Measurements from ENCODE around the gene ZMYM2. TPM values are rescaled to one million over a fixed set of nuclear protein-coding genes. Genes with fewer than 3 reads are reported as not detected.

Gene ZMYM2
- total and polyA plus RNA-seq, 2 donors (not counting 3 experiments of a cell fraction or from before 2014, with no cell fraction given) = 14.7 to 75.3 TPM

- Histone ChIP-seq H3K9me1 (replicated peaks; ENCODE audit: control insufficient read depth, extremely low read depth, insufficient read depth, low read length) (no peaks in the 10 kb centered on the region), H3K4me1 (ENCODE audit: control insufficient read depth, extremely low read depth, insufficient read depth, low read length) (peaks cover 3% of the 10 kb centered on the region), H4K20me1 (replicated peaks; ENCODE audit: control insufficient read depth, extremely low read depth, insufficient read depth, low read length) (no peaks in the 10 kb centered on the region), H3K4me2 (ENCODE audit: insufficient read depth, low read length) (no peak overlapping the region), H3K79me2 (ENCODE audit: control insufficient read depth, insufficient read depth, low read length) (no peaks in the 10 kb centered on the region), H3K36me3 (ENCODE audit: control insufficient read depth in 2 of 2, extremely low read depth in 1 of 2, insufficient read depth in 2 of 2, low read length in 2 of 2) (peaks cover 11 to 20% of the 10 kb centered on the region in 2 experiments), H3K27me3 (ENCODE audit: control insufficient read depth in 2 of 2, insufficient read depth in 2 of 2, low read length in 2 of 2) (no peaks in the 10 kb centered on the region), H3K9me3 (replicated peaks; ENCODE audit: control insufficient read depth, insufficient read depth, low read length) (no peaks in the 10 kb centered on the region), H3K27ac (ENCODE audit: insufficient read depth, low read depth, low read length) (no peak overlapping the region), H2AFZ (ENCODE audit: low read depth, low read length) (no peak overlapping the region), H3K4me3 (replicated peaks in 1 of 3; ENCODE audit: insufficient read depth in 1 of 3, low read depth in 1 of 3, low read length in 3 of 3) (no peak overlapping the region), H3K9ac (replicated peaks; ENCODE audit: extremely low read depth, insufficient read depth, low read length) (no peak overlapping the region)
- FAIRE-seq (no peak), DNase-seq (ENCODE audit: low read depth, low spot score) (no peak)
- intact Hi-C loops (cut with micrococcal nuclease) (no loop called here), dilution Hi-C loops (cut with MboI; ENCODE audit: extremely low pct_ligation_motif_present, low sequenced_read_pairs) (no loop called here)
- TF ChIP-seq GATA2 (IDR thresholded peaks at IDR 0.05; ENCODE audit: insufficient read depth, insufficient read length, low read depth, low read length) (no peak), POLR2A (IDR thresholded peaks at IDR 0.05; ENCODE audit: low read depth, low read length) (no peak), CTCF (IDR thresholded peaks at IDR 0.05; ENCODE audit: extremely low read depth in 1 of 2, insufficient read depth in 1 of 2, low read depth in 1 of 2, low read length in 2 of 2) (no peak)
- POLR2A ChIA-PET = no interaction called here
- CTCF ChIA-PET = no interaction called here
- no TSS peak for BruUV-seq (replicated peaks)
Observed at GRCh38 chr13:20065516-20065915, 107.0 kb downstream of the ZMYM2 start.

- ChIA-PET POLR2A (no interaction called here), CTCF (interaction anchor here (0.7 to 1.0 kb wide), 2 partner anchors 8 to 143 kb away, joined by 3 read pairs; no protein-coding TSS in a partner anchor)
- no peak overlapping the region for H3K4me3 ChIP-seq (replicated peaks in 1 of 3; ENCODE audit: insufficient read depth in 1 of 3, low read depth in 1 of 3, low read length in 3 of 3)
- H3K4me1 ChIP-seq (ENCODE audit: control insufficient read depth, extremely low read depth, insufficient read depth, low read length) = no peaks in the 10 kb centered on the region
- no TSS peak for BruUV-seq (replicated peaks)
- H3K9ac ChIP-seq (replicated peaks; ENCODE audit: extremely low read depth, insufficient read depth, low read length) = no peak overlapping the region
- no peak for TF ChIP-seq EZH2 (IDR thresholded peaks at IDR 0.05; ENCODE audit: borderline replicate concordance, low read depth, low read length, severe bottlenecking)
- no peak for TF ChIP-seq CTCF (IDR thresholded peaks at IDR 0.05; ENCODE audit: extremely low read depth in 1 of 2, insufficient read depth in 1 of 2, low read depth in 1 of 2, low read length in 2 of 2)
- TF ChIP-seq POLR2AphosphoS5 (IDR thresholded peaks at IDR 0.05; ENCODE audit: insufficient read depth, low read depth, low read length) = no peak
- TF ChIP-seq GATA2 (IDR thresholded peaks at IDR 0.05; ENCODE audit: insufficient read depth, insufficient read length, low read depth, low read length) = no peak
- TF ChIP-seq MYC (IDR thresholded peaks at IDR 0.05; ENCODE audit: low read depth, low read length) = no peak
- TF ChIP-seq JUN (IDR thresholded peaks at IDR 0.05; ENCODE audit: borderline replicate concordance, insufficient read depth, insufficient read length, low read depth) = no peak
- TF ChIP-seq FOS (IDR thresholded peaks at IDR 0.05; ENCODE audit: borderline replicate concordance, insufficient read depth, low read length) = no peak
- TF ChIP-seq POLR2A (IDR thresholded peaks at IDR 0.05; ENCODE audit: low read depth, low read length) = no peak
- TF ChIP-seq MAX (IDR thresholded peaks at IDR 0.05; ENCODE audit: insufficient read depth, insufficient read length) = no peak
- no peaks in the 10 kb centered on the region for H3K27me3 ChIP-seq (ENCODE audit: control insufficient read depth in 2 of 2, insufficient read depth in 2 of 2, low read length in 2 of 2)
- no peaks in the 10 kb centered on the region for H3K79me2 ChIP-seq (ENCODE audit: control insufficient read depth, insufficient read depth, low read length)
- intact Hi-C loops (cut with micrococcal nuclease) (no loop called here), dilution Hi-C loops (cut with MboI; ENCODE audit: extremely low pct_ligation_motif_present, low sequenced_read_pairs) (no loop called here)
- H3K36me3 ChIP-seq (ENCODE audit: control insufficient read depth in 2 of 2, extremely low read depth in 1 of 2, insufficient read depth in 2 of 2, low read length in 2 of 2) = peaks cover 13 to 19% of the 10 kb centered on the region in 2 experiments
- H4K20me1 ChIP-seq (replicated peaks; ENCODE audit: control insufficient read depth, extremely low read depth, insufficient read depth, low read length) = no peaks in the 10 kb centered on the region
- H3K9me3 ChIP-seq (replicated peaks; ENCODE audit: control insufficient read depth, insufficient read depth, low read length) = no peaks in the 10 kb centered on the region
- no peak for FAIRE-seq
- H3K4me2 ChIP-seq (ENCODE audit: insufficient read depth, low read length) = no peak overlapping the region
- no peak overlapping the region for H2AFZ ChIP-seq (ENCODE audit: low read depth, low read length)
- H3K9me1 ChIP-seq (replicated peaks; ENCODE audit: control insufficient read depth, extremely low read depth, insufficient read depth, low read length) = no peaks in the 10 kb centered on the region
- DNase-seq (ENCODE audit: low read depth, low spot score) = no peak
- H3K27ac ChIP-seq (ENCODE audit: insufficient read depth, low read depth, low read length) = no peak overlapping the region
Observed at GRCh38 chr13:20069956-20070355, 111.4 kb downstream of the ZMYM2 start.
